PC-3 (cell line): ENCODE data around the gene HTR1A.

Experiments used
- CTCF ChIP-seq: fragments of 300-600 bp; sonication (generic); conservative IDR thresholded peaks from 2 replicates; pipeline ENCODE4 v1.5.1; 2017; ENCODE audit warnings: antibody characterized with exemption, low read depth, mild to moderate bottlenecking, low read length
- EZH2 ChIP-seq: fragments of 300-600 bp; sonication (generic); IDR thresholded peaks from one replicate; pipeline ENCODE4 v1.6.1; 2017; ENCODE audit warnings: antibody characterized with exemption, mild to moderate bottlenecking, low read length; ENCODE audit not compliant: unreplicated experiment

- TF ChIP-seq CTCF (no peak), EZH2 (no peak)
These were observed 27.1 kb downstream of the HTR1A start for GRCh38 chr5:63935103-63935502.
